GM18907 (cell line): Measurements from ENCODE around the gene SYP.
"Not testable (repeated sequence)": the region's sequence is repeated elsewhere in the genome, so short reads cannot be mapped to it uniquely, and the experiment has no call there.

Source experiments
- ATAC-seq: cut with Tn5 transposase; IDR thresholded peaks from one replicate; pipeline ENCODE4 v1.9.1; 2021; ENCODE audit warnings: mild to moderate bottlenecking, moderate library complexity; ENCODE audit not compliant: unreplicated experiment

The SYP gene

DNA sequence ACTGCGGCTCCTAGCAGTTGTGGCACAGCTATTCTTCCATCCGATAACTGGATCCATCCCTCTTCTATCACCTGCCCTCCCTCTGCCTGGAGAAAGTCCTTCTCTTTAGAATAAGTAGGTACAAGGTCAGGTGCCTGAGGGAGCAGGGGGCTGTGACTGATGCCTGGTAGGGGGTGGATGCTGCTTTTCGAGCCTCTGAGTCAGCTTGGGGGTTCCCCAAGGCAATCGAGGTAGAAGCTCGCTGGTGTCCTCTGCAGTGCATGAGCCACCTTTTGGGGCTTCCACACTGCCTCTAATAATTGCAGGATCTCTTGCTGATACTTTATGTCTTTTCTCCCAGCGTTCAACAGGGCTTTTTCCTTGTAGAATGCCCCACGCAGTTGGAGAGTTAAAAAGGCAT lies 56.8 kb downstream of the SYP start:
- not testable (repeated sequence) for ATAC-seq

DNA sequence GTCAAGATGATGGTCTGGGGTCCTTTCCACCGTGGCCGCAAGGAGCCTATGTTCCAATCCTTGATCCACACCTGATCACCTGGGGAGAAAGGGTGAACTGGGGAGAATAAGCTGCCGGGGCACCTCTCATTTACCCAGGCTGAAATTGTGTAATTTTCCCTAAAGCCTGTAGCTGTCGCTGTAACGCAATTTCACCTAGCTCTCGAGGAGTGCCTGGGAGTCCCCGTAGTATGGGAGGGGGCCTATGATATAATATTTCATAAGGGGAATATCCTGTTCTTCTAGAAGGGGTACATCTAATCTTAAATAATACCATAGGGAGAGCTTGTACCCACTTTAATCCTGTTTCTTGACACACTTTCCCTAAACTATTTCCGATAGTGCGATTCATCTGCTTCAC lies 57.7 kb downstream of the SYP start:
- not testable (repeated sequence) for ATAC-seq

GRCh38 chrX:49139713-49140112 lies 60.3 kb downstream of the SYP start:
- ATAC-seq = no peak
